ENCODE measurements around the gene AK8. TPM values are rescaled to one million over a fixed set of nuclear protein-coding genes. Genes with fewer than 3 reads are reported as not detected.

AK8 gene
- total RNA-seq, 1 experiment from 2014 or later = 2.5 TPM

DNA sequence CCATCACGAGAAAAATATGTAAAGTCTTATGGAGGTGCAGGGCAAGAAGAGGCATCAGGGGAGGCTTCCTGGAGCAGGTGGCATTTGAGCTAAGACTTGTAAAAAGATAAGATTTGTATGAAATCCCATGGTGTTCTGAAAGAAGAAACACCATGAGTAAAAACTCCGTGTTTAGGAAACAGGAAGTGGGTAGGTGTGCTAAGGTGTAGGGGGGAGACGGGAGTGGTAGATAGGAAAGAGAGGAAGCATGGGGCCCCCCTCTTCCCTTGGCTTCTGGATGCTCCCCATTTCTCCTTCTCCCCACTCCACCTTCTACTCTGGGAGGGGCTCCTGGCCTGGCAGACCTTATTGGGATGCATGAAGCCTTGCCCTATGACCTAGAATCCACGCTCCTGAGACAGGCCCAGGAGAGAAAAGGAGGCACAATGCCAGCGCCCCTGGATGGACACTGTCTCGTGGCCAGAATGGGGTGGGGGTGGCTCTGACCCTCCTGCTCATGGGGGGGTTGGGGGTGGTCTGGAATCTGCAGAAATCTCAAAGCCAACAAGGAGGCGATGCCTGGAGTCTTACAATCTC lies 104.2 kb downstream of the AK8 start:
- BruUV-seq (replicated peaks) = no TSS peak
- ATAC-seq (no peak), DNase-seq (ENCODE audit: low read depth, low spot score) (no peak)
- Histone ChIP-seq H3K9ac (ENCODE audit: low read length) (no peak overlapping the region), H3K4me1 (ENCODE audit: control insufficient read depth in 1 of 2, insufficient read depth in 2 of 2, low read length in 2 of 2) (no peaks in the 10 kb centered on the region), H3K9me2 (ENCODE audit: insufficient read depth) (no peaks in the 10 kb centered on the region), H3K4me2 (ENCODE audit: low read length) (no peak overlapping the region), H2AFZ (ENCODE audit: low read depth, low read length, poor library complexity, severe bottlenecking) (no peak overlapping the region), H3K9me3 (ENCODE audit: control insufficient read depth in 1 of 2, insufficient read depth in 1 of 2, low read depth in 1 of 2, low read length in 2 of 2) (peaks cover 0 to under 1% of the 10 kb centered on the region in 2 experiments; a peak in 1 of 4 replicates), H3K79me2 (ENCODE audit: insufficient read depth, low read length) (no peaks in the 10 kb centered on the region), H3K4me3 (replicated peaks in 1 of 2; ENCODE audit: low read depth in 1 of 2, low read length in 2 of 2) (no peak overlapping the region), H3K27ac (ENCODE audit: low read depth, low read length) (no peak overlapping the region), H4K20me1 (ENCODE audit: insufficient read depth) (no peaks in the 10 kb centered on the region), H3K36me3 (ENCODE audit: control insufficient read depth in 1 of 2, insufficient read depth in 2 of 2, low read length in 2 of 2) (no peaks in the 10 kb centered on the region), H3K27me3 (ENCODE audit: insufficient read depth, low read length) (no peaks in the 10 kb centered on the region)
- CTCF ChIA-PET = no interaction called here
- POLR2A ChIA-PET = no interaction called here
- RAD21 ChIA-PET (ENCODE audit: low non-redundant PET in 1 of 2, low total read pairs in 2 of 2, uncharacterized antibody in 2 of 2, unreplicated experiment in 2 of 2) = no interaction called here
- TF ChIP-seq ZNF274 (IDR thresholded peaks at IDR 0.05; ENCODE audit: low read depth, low read length) (no peak), CEBPB (IDR thresholded peaks at IDR 0.05; ENCODE audit: low read depth) (no peak), EZH2 (IDR thresholded peaks at IDR 0.05) (no peak), SRF (IDR thresholded peaks at IDR 0.05; ENCODE audit: low read depth) (no peak), ZFX (IDR thresholded peaks at IDR 0.05) (no peak), TCF7L2 (IDR thresholded peaks at IDR 0.05; ENCODE audit: borderline replicate concordance, extremely low read depth, insufficient read depth, insufficient read length) (no peak), REST (IDR thresholded peaks at IDR 0.05; ENCODE audit: low read depth) (no peak), FOSL1 (IDR thresholded peaks at IDR 0.05; ENCODE audit: low read depth) (no peak), SIN3A (IDR thresholded peaks at IDR 0.05; ENCODE audit: low read depth) (no peak), YY1 (IDR thresholded peaks at IDR 0.05; ENCODE audit: extremely low read depth, insufficient replicate concordance, low read depth, low read length) (no peak), ATF3 (IDR thresholded peaks at IDR 0.05) (no peak), EZH2phosphoT487 (IDR thresholded peaks at IDR 0.05; ENCODE audit: borderline replicate concordance) (no peak), EGR1 (IDR thresholded peaks at IDR 0.05; ENCODE audit: low read depth) (no peak), POLR2AphosphoS5 (IDR thresholded peaks at IDR 0.05; ENCODE audit: low read depth, low read length) (no peak), CBX3 (IDR thresholded peaks at IDR 0.05; ENCODE audit: low read depth) (no peak)
- intact Hi-C loops (cut with micrococcal nuclease) = no loop called here
